Common myeloid progenitor, CD34-positive (primary cell): ENCODE measurements around the gene PRKCE.

Experiments used
- CTCF ChIA-PET: fragments of 350-600 bp; sonication (Branson Sonifier 250); formaldehyde crosslinking; loops from one replicate; lab custom pipeline; 2021; ENCODE audit warnings: antibody characterized with exemption; lab: Charles Lee
- POLR2A ChIA-PET: fragments of 350-600 bp; sonication (Branson Sonifier 250); formaldehyde crosslinking; loops from one replicate; lab custom pipeline; 2021; ENCODE audit warnings: antibody characterized with exemption; lab: Charles Lee
- DNase-seq, 3 donors: peaks; one replicate each; pipeline versions ENCODE4 v3.0.0 to v3.0.0-alpha.2; 2013
- H3K27ac ChIP-seq, 2 experiments: 1 replicate in 1 of 2; 2 replicates in 1 of 2; pipeline ENCODE4 v1.7.0; 2013; ENCODE audit warnings: inconsistent platforms in 2 of 2, low read length in 2 of 2, mild to moderate bottlenecking in 2 of 2, low read depth in 1 of 2, moderate library complexity in 1 of 2; ENCODE audit not compliant: severe bottlenecking in 2 of 2, insufficient read depth in 1 of 2, poor library complexity in 1 of 2
- H3K27me3 ChIP-seq, 5 experiments: replicated peaks in 2 of 5; 1 replicate in 3 of 5; 2 replicates in 2 of 5; pipeline versions ENCODE4 v1.6.1 to v1.7.0; 2013; ENCODE audit warnings: low read length in 4 of 5, mild to moderate bottlenecking in 2 of 5, moderate library complexity in 2 of 5, inconsistent platforms in 1 of 5; ENCODE audit not compliant: insufficient read depth in 5 of 5, control insufficient read depth in 4 of 5
- H3K36me3 ChIP-seq, 4 experiments: 1 replicate in 2 of 4; 2 replicates in 2 of 4; pipeline versions ENCODE4 v1.6.1 to v1.7.0; 2013; ENCODE audit warnings: low read length in 3 of 4, control low read depth in 1 of 4, mild to moderate bottlenecking in 1 of 4; ENCODE audit not compliant: control insufficient read depth in 4 of 4, insufficient read depth in 4 of 4
- H3K4me1 ChIP-seq, 4 experiments: 1 replicate in 3 of 4; 2 replicates in 1 of 4; pipeline versions ENCODE4 v1.6.1 to v1.7.1; 2013; ENCODE audit warnings: low read length in 3 of 4, mild to moderate bottlenecking in 3 of 4, control low read depth in 1 of 4, inconsistent platforms in 1 of 4, moderate library complexity in 1 of 4; ENCODE audit not compliant: control insufficient read depth in 4 of 4, insufficient read depth in 4 of 4; ENCODE audit errors: control extremely low read depth in 1 of 4
- H3K4me3 ChIP-seq, 7 experiments: 1 replicate in 4 of 7; 2 replicates in 3 of 7; pipeline versions ENCODE4 v1.5.1 to v1.7.0; 2013; ENCODE audit warnings: mild to moderate bottlenecking in 7 of 7, low read length in 6 of 7, moderate library complexity in 6 of 7, inconsistent platforms in 2 of 7, low read depth in 2 of 7, control low read depth in 1 of 7; ENCODE audit not compliant: insufficient read depth in 4 of 7, control insufficient read depth in 1 of 7; ENCODE audit errors: extremely low read depth in 1 of 7
- H3K9me3 ChIP-seq, 5 experiments: 1 replicate in 4 of 5; 2 replicates in 1 of 5; pipeline versions ENCODE4 v1.6.1 to v1.7.1; 2013; ENCODE audit warnings: low read length in 4 of 5, mild to moderate bottlenecking in 2 of 5, inconsistent platforms in 1 of 5, low read depth in 1 of 5, moderate library complexity in 1 of 5; ENCODE audit not compliant: control insufficient read depth in 4 of 5, insufficient read depth in 2 of 5; ENCODE audit errors: control extremely low read depth in 1 of 5
- WGBS: methylation state at CpG from one replicate; pipeline ENCODE4 v1.1.5; 2013; ENCODE audit not compliant: insufficient coverage; 5-methylcytosine and 5-hydroxymethylcytosine counted together

The PRKCE gene

DNA sequence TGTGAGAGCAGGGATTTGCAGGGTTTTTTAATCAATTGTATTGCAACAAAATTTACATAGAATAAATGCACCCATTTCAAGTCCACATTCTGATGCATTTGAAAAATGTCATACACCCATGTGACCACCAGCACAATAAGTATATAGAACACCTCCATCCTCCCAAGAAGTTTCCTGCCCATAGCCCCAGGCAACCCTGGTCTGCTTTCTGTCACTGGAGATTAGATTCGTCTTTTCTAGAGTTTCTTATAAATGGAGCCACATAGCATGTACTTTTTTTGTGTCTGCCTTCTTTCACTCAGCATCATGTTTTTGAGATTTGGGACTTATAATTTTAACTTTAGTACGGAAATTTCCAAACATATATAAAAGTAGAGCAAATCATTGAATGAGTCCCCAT lies 518.6 kb downstream of the PRKCE start:
- ChIA-PET POLR2A (no interaction called here), CTCF (interaction anchor here (1.0 kb wide), 1 partner anchor 13 kb away, joined by 3 read pairs; no protein-coding TSS in a partner anchor)
- no peak overlapping the region for H3K4me3 ChIP-seq
- H3K27ac ChIP-seq, result no peak overlapping the region
- H3K4me1 ChIP-seq, result no peaks in the 10 kb centered on the region
- no peaks in the 10 kb centered on the region for H3K9me3 ChIP-seq
- DNase-seq, result no peak
- WGBS, result 100% methylated on average over 1 of the region's 2 CpGs
- H3K27me3 ChIP-seq, result no peaks in the 10 kb centered on the region
- peaks cover 0 to under 1% (median 0%) of the 10 kb centered on the region in 4 experiments for H3K36me3 ChIP-seq

DNA sequence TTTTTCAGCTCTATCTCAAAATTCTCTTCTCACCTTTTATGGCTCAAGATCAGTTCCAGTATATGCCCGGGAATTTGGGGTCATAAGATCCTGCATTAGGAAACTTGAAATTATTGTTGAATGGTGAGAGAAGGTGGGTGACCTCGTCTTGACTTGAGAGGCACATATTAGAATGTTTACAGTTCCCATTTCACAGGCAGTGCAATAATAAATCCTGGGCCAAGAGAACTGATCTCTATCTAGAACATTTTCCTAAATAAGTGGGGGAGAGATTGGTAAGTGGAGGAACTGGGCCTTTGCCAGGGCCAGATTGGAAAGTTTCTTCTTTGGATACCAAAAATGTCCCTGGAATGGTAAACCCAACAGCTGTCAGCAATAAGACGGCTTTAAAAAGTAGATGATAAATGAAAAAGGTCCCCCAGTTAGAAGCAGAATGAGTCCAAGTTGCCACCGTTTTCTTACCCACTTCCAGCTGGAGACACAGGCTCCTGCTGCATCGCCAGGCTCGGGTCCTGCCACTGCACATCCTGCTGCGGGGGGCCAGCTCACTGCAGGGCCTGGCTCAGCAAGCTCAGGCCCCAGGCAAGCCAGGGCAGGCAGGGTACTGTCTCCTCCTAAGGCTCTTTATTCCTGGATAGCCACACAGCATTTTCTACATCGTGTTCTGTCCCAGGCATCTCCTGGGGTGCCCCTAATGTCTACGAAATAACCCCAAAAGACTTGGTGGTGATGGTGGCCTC lies 519.3 kb downstream of the PRKCE start:
- no peaks in the 10 kb centered on the region for H3K36me3 ChIP-seq
- WGBS, result 88% methylated on average over 7 of the region's 9 CpGs
- no peaks in the 10 kb centered on the region for H3K4me1 ChIP-seq
- H3K27me3 ChIP-seq, result no peaks in the 10 kb centered on the region
- H3K27ac ChIP-seq, result no peak overlapping the region
- ChIA-PET CTCF (no interaction called here), POLR2A (no interaction called here)
- no peaks in the 10 kb centered on the region for H3K9me3 ChIP-seq
- no peak for DNase-seq
- H3K4me3 ChIP-seq, result no peak overlapping the region

DNA sequence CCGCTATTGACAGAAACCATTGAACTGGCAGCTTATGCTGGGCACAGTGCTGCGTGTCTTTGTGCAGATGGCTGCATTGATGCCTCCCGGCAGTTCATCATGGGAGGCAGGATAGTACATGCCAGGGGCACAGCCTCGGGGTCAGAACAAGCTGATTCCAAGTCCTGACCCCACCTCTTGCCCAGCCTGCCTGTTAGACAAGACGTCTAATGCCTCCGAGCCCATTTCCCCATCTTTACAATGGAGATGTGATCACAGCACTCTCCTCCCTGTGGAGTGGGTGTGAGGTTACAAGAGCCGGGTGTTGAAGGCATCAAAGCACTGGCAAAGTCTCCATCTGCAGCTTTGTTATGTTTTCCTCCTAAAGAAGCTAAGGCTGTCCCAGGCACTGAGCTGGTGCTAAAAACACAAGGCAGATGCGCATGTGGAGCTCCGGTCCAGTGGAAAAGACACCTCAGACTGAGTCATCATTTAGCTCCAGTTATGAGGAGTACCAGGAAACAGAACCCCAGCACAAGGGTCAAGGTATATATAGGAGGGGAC lies 520.0 kb downstream of the PRKCE start:
- H3K27ac ChIP-seq, result no peak overlapping the region
- H3K4me1 ChIP-seq, result no peaks in the 10 kb centered on the region
- no peak for DNase-seq
- ChIA-PET POLR2A (no interaction called here), CTCF (no interaction called here)
- no peaks in the 10 kb centered on the region for H3K9me3 ChIP-seq
- no peaks in the 10 kb centered on the region for H3K27me3 ChIP-seq
- no peak overlapping the region for H3K4me3 ChIP-seq
- 88% methylated on average over 9 of the region's 9 CpGs for WGBS
- H3K36me3 ChIP-seq, result no peaks in the 10 kb centered on the region

DNA sequence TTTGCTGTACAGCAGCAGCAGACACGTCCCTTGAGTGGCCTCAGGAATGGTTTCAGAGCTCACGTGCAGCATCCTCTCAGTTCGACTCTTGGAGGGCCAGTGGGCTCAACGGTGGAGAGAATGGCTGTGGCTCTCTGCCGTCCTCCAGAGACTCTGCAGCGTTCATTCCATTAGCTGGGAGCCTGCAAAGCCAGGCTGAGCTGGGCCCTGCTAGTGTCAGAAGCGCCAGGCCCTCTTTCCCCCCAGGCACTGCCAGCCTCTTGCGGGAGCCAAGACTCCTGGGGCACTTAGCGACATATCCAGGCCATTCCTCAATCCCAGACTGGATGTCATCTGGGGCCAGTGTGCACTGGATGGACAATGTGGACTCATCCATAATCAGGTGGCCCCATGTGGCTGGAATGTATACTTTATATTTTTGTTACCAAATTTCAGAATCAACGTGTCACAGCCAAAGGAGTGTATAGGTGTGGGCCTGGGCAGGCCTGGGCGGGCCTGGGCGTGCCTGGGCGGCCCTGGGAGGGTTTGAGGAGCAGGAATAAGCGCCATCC lies 520.6 kb downstream of the PRKCE start:
- no peaks in the 10 kb centered on the region for H3K9me3 ChIP-seq
- H3K27ac ChIP-seq, result no peak overlapping the region
- no peak for DNase-seq
- POLR2A ChIA-PET, result no interaction called here
- 99% methylated on average over 10 of the region's 14 CpGs for WGBS
- no peaks in the 10 kb centered on the region for H3K4me1 ChIP-seq
- CTCF ChIA-PET, result no interaction called here
- H3K4me3 ChIP-seq, result no peak overlapping the region
- H3K36me3 ChIP-seq, result no peaks in the 10 kb centered on the region
- H3K27me3 ChIP-seq, result no peaks in the 10 kb centered on the region

DNA sequence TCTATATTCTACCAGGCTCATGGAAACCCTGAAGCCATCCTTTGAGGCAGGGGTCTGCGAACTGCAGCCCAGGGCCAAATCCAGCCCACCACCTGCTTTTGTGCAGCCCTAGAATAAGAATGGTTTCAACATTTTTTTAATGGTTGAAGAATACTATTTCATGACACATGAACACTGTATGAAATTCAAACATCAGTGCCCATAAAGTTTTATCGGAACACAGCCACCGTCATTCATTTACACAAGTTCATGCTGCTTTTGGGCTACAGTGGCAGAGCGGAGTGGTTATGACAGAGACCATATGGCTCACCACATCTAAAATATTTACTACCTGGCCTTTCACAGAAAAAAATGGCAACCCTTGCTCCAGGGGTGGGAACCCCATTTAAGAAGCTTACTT lies 521.6 kb downstream of the PRKCE start:
- CTCF ChIA-PET, result interaction anchor here (1.2 kb wide), 1 partner anchor 16 kb away, joined by 3 read pairs; no protein-coding TSS in a partner anchor
- no peak overlapping the region for H3K4me3 ChIP-seq
- H3K27ac ChIP-seq, result no peak overlapping the region
- WGBS, result 100% methylated on average over 3 of the region's 4 CpGs
- no peaks in the 10 kb centered on the region for H3K9me3 ChIP-seq
- POLR2A ChIA-PET, result no interaction called here
- no peaks in the 10 kb centered on the region for H3K36me3 ChIP-seq
- H3K4me1 ChIP-seq, result no peaks in the 10 kb centered on the region
- H3K27me3 ChIP-seq, result no peaks in the 10 kb centered on the region
- no peak for DNase-seq

DNA sequence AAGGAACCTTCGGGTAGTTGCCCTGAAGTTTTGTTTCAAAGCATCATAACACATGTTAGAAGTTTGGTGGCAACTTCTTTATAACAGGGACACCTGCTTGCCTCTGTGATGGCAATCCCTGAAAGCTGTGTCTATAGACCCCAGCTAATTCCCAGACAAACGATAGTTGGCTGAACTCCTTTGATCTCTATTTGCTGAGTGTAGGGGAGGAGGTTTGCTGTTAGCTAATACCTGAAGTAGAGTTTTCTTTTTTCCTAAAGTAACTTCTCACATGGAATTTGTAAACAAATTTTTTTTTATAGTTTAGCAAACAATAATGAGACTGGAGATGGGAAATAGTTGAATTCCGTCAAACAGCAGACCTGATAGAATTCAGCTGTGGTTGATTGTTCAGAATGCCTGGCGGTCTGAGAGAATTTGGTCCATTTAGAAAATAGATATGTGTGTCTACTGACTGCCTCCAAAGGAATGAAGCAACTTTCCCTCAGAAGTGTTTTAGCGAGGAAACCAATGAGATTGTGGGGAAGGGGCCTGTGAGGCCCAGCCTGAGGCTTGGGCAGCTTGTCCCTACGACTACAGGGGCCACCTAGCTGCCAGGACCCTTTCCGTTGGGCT lies 522.3 kb downstream of the PRKCE start:
- DNase-seq, result no peak
- Histone ChIP-seq H3K27me3 (no peaks in the 10 kb centered on the region), H3K9me3 (no peaks in the 10 kb centered on the region), H3K4me1 (no peaks in the 10 kb centered on the region), H3K4me3 (no peak overlapping the region), H3K27ac (no peak overlapping the region), H3K36me3 (no peaks in the 10 kb centered on the region)
- ChIA-PET CTCF (interaction anchor here (1.2 kb wide), 1 partner anchor 17 kb away, joined by 3 read pairs; no protein-coding TSS in a partner anchor), POLR2A (no interaction called here)
- WGBS, result 100% methylated on average over 5 of the region's 7 CpGs
